K562 (cell line): ENCODE results near the gene ZNF521. TPM values are rescaled to one million over a fixed set of nuclear protein-coding genes. Genes with fewer than 3 reads are reported as not detected.

Experiments used
- ATAC-seq: fragments of 200-7000 bp; cut with Tn5 transposase; 3 replicates; pipeline ENCODE4 v1.9.1; 2020; ENCODE audit warnings: moderate library complexity
- BruUV-seq: library from RNA; stranded (reverse); fragments of 400-500 nt; replicated peaks from 2 replicates; lab custom pipeline; 2021; lab: Mats Ljungman, UMichigan
- CTCF ChIA-PET: fragments of 300-600 bp; formaldehyde crosslinking; extraction: SDS; loops from one replicate; lab custom pipeline; 2021; ENCODE audit warnings: low intra/inter-chr PET ratio; lab: Yijun Ruan, JAX
- POLR2A ChIA-PET: fragments of 300-600, 350-650 bp; sonication (Branson Sonifier 250); formaldehyde crosslinking; extraction: SDS; loops from one replicate; lab custom pipeline; 2021; ENCODE audit warnings: antibody characterized with exemption, inconsistent platforms; lab: Yijun Ruan, JAX
- DNase-seq, 4 experiments: peaks; one replicate each; pipeline versions ENCODE4 v3.0.0 to v3.0.0-alpha.2; 2011 to 2018; ENCODE audit warnings: low spot score in 3 of 4, mixed read lengths in 3 of 4; ENCODE audit errors: extremely low read depth in 1 of 4
- FAIRE-seq: peaks from 2 replicates; lab custom pipeline; 2011; peaks lifted over from hg19 to GRCh38; lab: Jason Lieb, UNC
- H2AFZ ChIP-seq: 2 replicates; pipeline ENCODE4 v1.6.0; 2011; ENCODE audit warnings: low read depth, low read length, control low read depth, inconsistent platforms
- H3K27ac ChIP-seq: fragments of 200-600 bp; 3 replicates; pipeline ENCODE4 v1.8.0; 2011; ENCODE audit warnings: low read depth, mild to moderate bottlenecking, control low read depth, inconsistent platforms, low read length, moderate library complexity, mixed read lengths; ENCODE audit errors: extremely low read depth
- H3K27me3 ChIP-seq, 2 experiments: fragments of 300-600 bp in 1 of 2; 2 replicates in 1 of 2; 3 replicates in 1 of 2; pipeline versions ENCODE4 v1.6.0 to v1.8.0; 2011; ENCODE audit warnings: inconsistent platforms in 2 of 2, low read length in 2 of 2, mild to moderate bottlenecking in 1 of 2, mixed read lengths in 1 of 2, moderate library complexity in 1 of 2; ENCODE audit not compliant: control insufficient read depth in 2 of 2, insufficient read depth in 2 of 2
- H3K36me3 ChIP-seq: fragments of 300-600 bp; 3 replicates; pipeline ENCODE4 v1.8.0; 2011; ENCODE audit warnings: mild to moderate bottlenecking, low read length, inconsistent platforms; ENCODE audit not compliant: control insufficient read depth, insufficient read depth
- H3K4me1 ChIP-seq, 2 experiments: fragments of 200-600 bp in 1 of 2; replicated peaks in 1 of 2; 2 replicates in 1 of 2; 3 replicates in 1 of 2; pipeline versions ENCODE4 v1.5.1 to v1.8.0; 2011; ENCODE audit warnings: inconsistent platforms in 2 of 2, low read length in 2 of 2, mild to moderate bottlenecking in 1 of 2, mixed read lengths in 1 of 2, moderate library complexity in 1 of 2; ENCODE audit not compliant: control insufficient read depth in 2 of 2, insufficient read depth in 2 of 2
- H3K4me2 ChIP-seq: 2 replicates; pipeline ENCODE4 v1.6.1; 2011; ENCODE audit warnings: low read length, control low read depth, inconsistent platforms, mixed read lengths; ENCODE audit not compliant: insufficient read depth
- H3K4me3 ChIP-seq: fragments of 200-600 bp; sonication (generic), shearing (Covaris generic); 2 replicates; pipeline ENCODE4 v1.5.1; 2016; ENCODE audit warnings: control low read depth, inconsistent platforms
- H3K79me2 ChIP-seq: fragments of 200-600 bp; 3 replicates; pipeline ENCODE4 v1.8.0; 2011; ENCODE audit warnings: low read length, inconsistent platforms; ENCODE audit not compliant: control insufficient read depth, insufficient read depth
- H3K9ac ChIP-seq, 2 experiments: 2 replicates each; pipeline versions ENCODE4 v1.6.0 to v1.6.1; 2011; ENCODE audit warnings: low read depth in 2 of 2, low read length in 2 of 2, control low read depth in 1 of 2, inconsistent platforms in 1 of 2, mild to moderate bottlenecking in 1 of 2, mixed read lengths in 1 of 2; ENCODE audit not compliant: insufficient read depth in 1 of 2
- H3K9me1 ChIP-seq: one replicate; pipeline ENCODE4 v1.6.0; 2011; ENCODE audit warnings: inconsistent platforms, mild to moderate bottlenecking, low read length, moderate library complexity; ENCODE audit not compliant: control insufficient read depth, insufficient read depth
- H3K9me3 ChIP-seq: replicated peaks from 2 replicates; pipeline ENCODE4 v1.5.1; 2011; ENCODE audit warnings: low read depth, low read length, inconsistent platforms; ENCODE audit not compliant: control insufficient read depth, insufficient read depth
- H4K20me1 ChIP-seq: replicated peaks from 2 replicates; pipeline ENCODE4 v1.6.1; 2011; ENCODE audit warnings: low read length, inconsistent platforms, mixed read lengths; ENCODE audit not compliant: control insufficient read depth, insufficient read depth
- C11orf30 ChIP-seq: fragments of 450-650 bp; IDR thresholded peaks from 2 replicates; pipeline ENCODE4 v1.6.1; 2016; ENCODE audit warnings: low read depth, mild to moderate bottlenecking
- CREB5 ChIP-seq: fragments of 250-450 bp; sonication (Bioruptor Pico); IDR thresholded peaks from 2 replicates; pipeline ENCODE4 v1.5.0; 2020; ENCODE audit warnings: mild to moderate bottlenecking
- GABPB2 ChIP-seq: fragments of 250-450 bp; sonication (Bioruptor Pico); conservative IDR thresholded peaks from 2 replicates; pipeline ENCODE4 v1.5.1; 2021; ENCODE audit warnings: mild to moderate bottlenecking
- GATAD2B ChIP-seq: fragments of 450-650 bp; IDR thresholded peaks from 2 replicates; pipeline ENCODE4 v1.6.1; 2017; ENCODE audit warnings: mild to moderate bottlenecking, borderline replicate concordance
- L3MBTL2 ChIP-seq: fragments of 450-650 bp; IDR thresholded peaks from 2 replicates; pipeline ENCODE4 v1.6.1; 2016; ENCODE audit warnings: mild to moderate bottlenecking, moderate library complexity
- MAFF ChIP-seq: IDR thresholded peaks from 2 replicates; pipeline ENCODE4 v1.6.1; 2012; ENCODE audit warnings: low read length, improper control_type of control experiment
- MAFG ChIP-seq: fragments of 450-650 bp; conservative IDR thresholded peaks from 2 replicates; pipeline ENCODE4 v1.6.1; 2016; ENCODE audit warnings: missing genetic modification characterization, missing compliant biosample characterization
- MAFK ChIP-seq: IDR thresholded peaks from 2 replicates; pipeline ENCODE4 v1.6.1; 2011; ENCODE audit warnings: low read length, improper control_type of control experiment
- MYNN ChIP-seq, 2 experiments: sonication (generic); formaldehyde crosslinking in 1 of 2; IDR thresholded peaks; 2 replicates each; pipeline versions ENCODE4 v1.5.0 to v1.6.1; 2016 to 2020; ENCODE audit warnings: antibody characterized with exemption in 1 of 2, missing genetic modification reagents in 1 of 2
- ZNF253 ChIP-seq: fragments of 250-450 bp; sonication (Bioruptor Pico); conservative IDR thresholded peaks from 2 replicates; pipeline ENCODE4 v1.6.1; 2021; ENCODE audit warnings: mild to moderate bottlenecking
- ZNF316 ChIP-seq: fragments of 450-650 bp; IDR thresholded peaks from 2 replicates; pipeline ENCODE4 v1.6.1; 2016
- in situ Hi-C: fragments of 300-500 bp; cut with MboI; formaldehyde crosslinking; loops from 4 replicates; pipeline ENCODE4 v1.15.0; 2018; ENCODE audit warnings: inconsistent platforms, mixed read lengths
- intact Hi-C: fragments of 100-400 bp; cut with micrococcal nuclease; formaldehyde crosslinking; loops from 2 replicates; pipeline ENCODE4 v1.14.2; 2022
- polyA plus RNA-seq, 8 experiments: library from polyadenylated mRNA; depleted of rRNA in 4 of 8; stranded (reverse) in 5 of 8; unstranded in 3 of 8; fragments of >200 nt; fragmentation: Nextera tagmentation in 2 of 8; fragmentation: Illumina TruSeq in 1 of 8; extraction: Ambion mirVana in 2 of 8; extraction: Trizol in 1 of 8; gene quantifications; 2 replicates each; pipeline versions ENCODE4 v1.2.1 to v1.2.3, GENCODE V29; 2011 to 2014; ENCODE audit warnings: inconsistent platforms in 1 of 8, missing spikeins in 1 of 8
- total RNA-seq, 7 experiments: library from RNA; depleted of rRNA in 6 of 7; stranded (reverse); fragments of >200 nt in 6 of 7; fragmentation: Illumina TruSeq in 2 of 7; extraction: Trizol in 2 of 7; gene quantifications; 2 replicates each; pipeline versions ENCODE4 v1.2.1 to v1.2.3, GENCODE V29; 2011 to 2021; ENCODE audit warnings: low replicate concordance in 1 of 7
- TF ChIP-seq, protein P1 (sequence below): fragments of 250-450 bp; sonication (Bioruptor Pico); IDR thresholded peaks from 2 replicates; pipeline ENCODE4 v1.6.1; 2021; ENCODE audit warnings: mild to moderate bottlenecking

Gene ZNF521
- total and polyA plus RNA-seq, 9 of the 15 experiments (the other 6 are each of a cell fraction or from before 2014, with no cell fraction given) = 1.2 to 5.8 (median 1.6) TPM

DNA sequence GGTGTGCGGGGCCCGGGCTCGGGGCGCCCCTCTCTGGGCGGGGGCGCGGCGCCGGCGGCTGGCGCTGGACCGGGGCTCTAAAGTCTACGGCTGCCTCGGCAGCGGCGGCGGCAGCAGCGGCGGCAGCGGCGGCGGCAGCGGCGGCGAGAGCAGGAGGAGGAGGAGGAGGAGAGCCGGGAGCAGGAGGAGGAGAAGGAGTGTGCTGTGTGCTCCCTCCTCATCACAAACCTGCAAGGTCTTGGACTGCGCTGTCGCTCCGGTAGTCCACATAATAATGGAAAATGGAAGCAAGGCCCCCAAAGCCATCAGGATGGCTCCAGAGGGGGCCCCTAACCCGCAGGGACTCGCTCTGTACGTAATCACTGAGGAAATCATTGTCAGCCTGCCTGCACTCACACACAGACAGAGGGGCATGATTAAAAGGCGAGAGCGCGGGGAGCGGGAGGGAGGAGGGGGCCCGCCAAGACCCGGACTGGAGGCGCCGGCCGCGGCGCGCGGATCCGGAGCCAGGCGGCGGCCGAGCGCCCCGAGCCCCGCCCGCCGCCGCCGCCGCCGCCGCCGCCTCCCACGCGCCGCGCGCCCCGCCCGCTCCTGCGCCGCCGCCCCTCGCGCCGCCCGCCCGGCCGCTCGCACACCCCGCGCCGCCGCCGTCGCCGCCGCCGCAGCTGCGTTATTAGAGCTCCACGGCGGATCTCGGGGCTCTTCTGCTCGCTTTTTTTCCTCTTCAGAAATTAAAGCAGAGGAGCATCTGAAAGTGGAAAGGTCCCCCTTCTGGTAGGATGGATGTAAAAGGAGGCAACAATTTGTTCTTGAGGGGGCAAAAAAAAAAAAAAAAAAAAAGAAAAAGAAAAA is at the start of gene ZNF521 (continued):
- TF ChIP-seq MYNN (IDR thresholded peaks at IDR 0.05) (no peak), MYNN (CRISPR knock-in tag; IDR thresholded peaks at IDR 0.05) (no peak), CREB5 (no peak), GABPB2 (CRISPR knock-in tag) (0 out of 2 replicates have a peak, but pooled peaks have one; percentile 28), L3MBTL2 (peak; percentile 38; the same call in 1 of the 2 replicates)
- TF ChIP-seq, protein P1, sequence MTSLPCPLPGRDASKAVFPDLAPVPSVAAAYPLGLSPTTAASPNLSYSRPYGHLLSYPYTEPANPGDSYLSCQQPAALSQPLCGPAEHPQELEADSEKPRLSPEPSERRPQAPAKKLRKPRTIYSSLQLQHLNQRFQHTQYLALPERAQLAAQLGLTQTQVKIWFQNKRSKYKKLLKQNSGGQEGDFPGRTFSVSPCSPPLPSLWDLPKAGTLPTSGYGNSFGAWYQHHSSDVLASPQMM (CRISPR knock-in tag) = no peak
- TF ChIP-seq, all 486 proteins: peak for 35

DNA sequence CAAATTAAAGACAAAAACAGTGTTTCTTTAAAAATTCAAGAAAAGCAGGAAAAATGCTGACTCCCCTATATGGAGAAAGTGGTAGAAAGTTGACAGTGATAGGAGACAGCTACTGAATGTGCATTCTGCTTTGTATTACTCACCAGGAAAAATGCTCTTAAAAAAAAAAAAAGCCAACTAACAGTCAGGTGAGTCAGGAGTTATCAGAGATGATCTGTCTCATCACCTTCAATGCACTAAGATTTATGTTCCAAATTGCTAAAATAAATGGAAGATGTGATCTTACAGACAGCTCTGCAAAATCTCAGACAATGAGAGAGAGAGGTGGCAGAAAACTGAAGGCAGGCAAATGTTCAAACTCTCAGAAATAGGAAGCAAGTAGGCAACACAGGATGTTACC is 47.6 kb upstream of the ZNF521 start:
- Histone ChIP-seq H3K4me3 (no peak overlapping the region), H3K36me3 (no peaks in the 10 kb centered on the region), H3K9ac (no peak overlapping the region), H3K4me2 (no peak overlapping the region), H3K9me3 (no peaks in the 10 kb centered on the region), H4K20me1 (no peaks in the 10 kb centered on the region), H3K27me3 (no peaks in the 10 kb centered on the region), H2AFZ (no peak overlapping the region), H3K79me2 (no peaks in the 10 kb centered on the region), H3K4me1 (no peaks in the 10 kb centered on the region), H3K9me1 (no peaks in the 10 kb centered on the region), H3K27ac (no peak overlapping the region)
- TF ChIP-seq C11orf30 (peak; percentile 41; the same call in 1 of the 2 replicates), ZNF253 (CRISPR knock-in tag) (no peak), ZNF316 (peak; percentile 62), MAFF (0 out of 2 replicates have a peak, but pooled peaks have one; percentile 21), GATAD2B (no peak), MAFK (0 out of 2 replicates have a peak, but pooled peaks have one; percentile 17), MAFG (peak; percentile 35; the same call in 1 of the 2 replicates)
- ChIA-PET CTCF (no interaction called here), POLR2A (no interaction called here)
- BruUV-seq = no TSS peak
- ATAC-seq = no peak
- no peak for DNase-seq
- in situ Hi-C loops (no loop called here), intact Hi-C loops (no loop called here)
- FAIRE-seq = no peak
